IMR-90 (cell line): Measurements from ENCODE around the gene LRP1B. TPM values are rescaled to one million over a fixed set of nuclear protein-coding genes. Genes with fewer than 3 reads are reported as not detected.

Experiments
- ATAC-seq: fragments of 200-7000 bp; cut with Tn5 transposase; 2 replicates; pipeline ENCODE4 v1.9.1; 2020; ENCODE audit warnings: low read depth, mild to moderate bottlenecking, moderate library complexity
- BruUV-seq: library from RNA; stranded (reverse); fragments of 400-500 nt; replicated peaks from 2 replicates; lab custom pipeline; 2021; lab: Mats Ljungman, UMichigan
- CTCF ChIA-PET: fragments of 300-600 bp; formaldehyde crosslinking; extraction: SDS; loops from one replicate; lab custom pipeline; 2021; ENCODE audit warnings: antibody characterized with exemption; lab: Yijun Ruan, JAX
- POLR2A ChIA-PET: fragments of 300-600 bp; sonication (Branson Sonifier 250); formaldehyde crosslinking; loops from one replicate; lab custom pipeline; 2022; ENCODE audit warnings: antibody characterized with exemption; ENCODE audit not compliant: unreplicated experiment; lab: Charles Lee
- DNase-seq: peaks from one replicate; pipeline ENCODE4 v3.0.0; 2013
- H2AFZ ChIP-seq: replicated peaks from 2 replicates; pipeline ENCODE3; 2013; ENCODE audit warnings: low read length, mild to moderate bottlenecking; ENCODE audit not compliant: poor library complexity
- H2AK5ac ChIP-seq: 2 replicates; pipeline ENCODE4 v1.6.1; 2013; ENCODE audit warnings: low read depth, low read length, inconsistent platforms
- H2AK9ac ChIP-seq: replicated peaks from 2 replicates; pipeline ENCODE3; 2013; ENCODE audit warnings: mild to moderate bottlenecking, low read depth, low read length, moderate library complexity; ENCODE audit not compliant: poor library complexity
- H2BK120ac ChIP-seq: 2 replicates; pipeline ENCODE4 v1.6.1; 2013; ENCODE audit warnings: low read depth, low read length, inconsistent platforms
- H2BK15ac ChIP-seq: 3 replicates; pipeline ENCODE4 v1.6.1; 2013; ENCODE audit warnings: low read depth, low read length, inconsistent platforms
- H2BK20ac ChIP-seq: 2 replicates; pipeline ENCODE4 v1.6.1; 2013; ENCODE audit warnings: low read depth, mild to moderate bottlenecking, inconsistent platforms, low read length, moderate library complexity
- H2BK5ac ChIP-seq: 2 replicates; pipeline ENCODE4 v1.6.1; 2013; ENCODE audit warnings: mild to moderate bottlenecking, low read depth, low read length, inconsistent platforms; ENCODE audit not compliant: poor library complexity, severe bottlenecking
- H3K14ac ChIP-seq: replicated peaks from 2 replicates; pipeline ENCODE4 v1.6.1; 2013; ENCODE audit warnings: low read depth, low read length, inconsistent platforms
- H3K18ac ChIP-seq: 2 replicates; pipeline ENCODE4 v1.6.1; 2013; ENCODE audit warnings: low read depth, low read length, control low read depth
- H3K23ac ChIP-seq: 2 replicates; pipeline ENCODE4 v1.6.1; 2013; ENCODE audit warnings: low read depth, low read length, inconsistent platforms
- H3K27ac ChIP-seq: 2 replicates; pipeline ENCODE4 v1.5.1; 2013; ENCODE audit warnings: mild to moderate bottlenecking, control low read depth, low read length; ENCODE audit not compliant: insufficient read depth
- H3K27me3 ChIP-seq: 2 replicates; pipeline ENCODE4 v1.6.1; 2013; ENCODE audit warnings: low read length; ENCODE audit not compliant: control insufficient read depth, insufficient read depth
- H3K36me3 ChIP-seq: 2 replicates; pipeline ENCODE4 v1.6.1; 2013; ENCODE audit warnings: low read length, mixed read lengths; ENCODE audit not compliant: control insufficient read depth, insufficient read depth
- H3K4ac ChIP-seq: 2 replicates; pipeline ENCODE4 v1.6.1; 2013; ENCODE audit warnings: low read depth, low read length, inconsistent platforms
- H3K4me1 ChIP-seq: 2 replicates; pipeline ENCODE4 v1.6.1; 2013; ENCODE audit warnings: low read length, mixed read lengths; ENCODE audit not compliant: control insufficient read depth, insufficient read depth
- H3K4me2 ChIP-seq: 2 replicates; pipeline ENCODE4 v1.6.1; 2013; ENCODE audit warnings: low read depth, mild to moderate bottlenecking, control low read depth, low read length, moderate library complexity
- H3K4me3 ChIP-seq: 2 replicates; pipeline ENCODE4 v1.5.1; 2013; ENCODE audit warnings: low read depth, mild to moderate bottlenecking, control low read depth, low read length, moderate library complexity; ENCODE audit not compliant: insufficient read depth
- H3K56ac ChIP-seq: 2 replicates; pipeline ENCODE4 v1.6.1; 2013; ENCODE audit warnings: low read length, inconsistent platforms; ENCODE audit not compliant: insufficient read depth; ENCODE audit errors: extremely low read depth
- H3K79me1 ChIP-seq, 2 experiments: 2 replicates each; pipeline ENCODE4 v1.6.1; 2013; ENCODE audit warnings: low read length in 2 of 2, inconsistent platforms in 1 of 2, low read depth in 1 of 2
- H3K9ac ChIP-seq: 2 replicates; pipeline ENCODE4 v1.6.1; 2013; ENCODE audit warnings: low read depth, low read length, control low read depth
- H3K9me1 ChIP-seq: 2 replicates; pipeline ENCODE4 v1.6.1; 2013; ENCODE audit warnings: low read length, inconsistent platforms; ENCODE audit not compliant: insufficient read depth
- H3K9me3 ChIP-seq: 2 replicates; pipeline ENCODE4 v1.6.1; 2013; ENCODE audit warnings: low read length; ENCODE audit not compliant: control insufficient read depth, insufficient read depth
- H4K20me1 ChIP-seq: 2 replicates; pipeline ENCODE4 v1.6.1; 2013; ENCODE audit warnings: low read length, inconsistent platforms; ENCODE audit not compliant: insufficient read depth
- H4K5ac ChIP-seq: 2 replicates; pipeline ENCODE4 v1.6.1; 2013; ENCODE audit warnings: mild to moderate bottlenecking, low read depth, low read length, control low read depth
- H4K8ac ChIP-seq, 2 experiments: 2 replicates each; pipeline ENCODE4 v1.6.1; 2013; ENCODE audit warnings: low read depth in 2 of 2, low read length in 2 of 2, control low read depth in 1 of 2, inconsistent platforms in 1 of 2
- H4K91ac ChIP-seq: 2 replicates; pipeline ENCODE4 v1.6.1; 2013; ENCODE audit warnings: low read depth, low read length, inconsistent platforms; ENCODE audit not compliant: insufficient read depth
- CEBPB ChIP-seq: IDR thresholded peaks from 2 replicates; pipeline ENCODE4 v1.6.1; 2012; ENCODE audit warnings: low read depth, low read length, improper control_type of control experiment
- WGBS, 2 experiments: methylation state at CpG; one replicate each; pipeline versions ENCODE4 v1.1.5 to v1.1.7; 2013; ENCODE audit warnings: missing lambda C conversion rate in 2 of 2; ENCODE audit not compliant: insufficient read length in 1 of 2; ENCODE audit errors: extremely low coverage in 2 of 2; 5-methylcytosine and 5-hydroxymethylcytosine counted together
- dilution Hi-C: fragments of 300-500 bp; cut with HindIII; formaldehyde crosslinking; loops from one replicate; pipeline ENCODE4 v1.14.3; 2018; ENCODE audit warnings: low sequenced_read_pairs; ENCODE audit not compliant: unreplicated experiment
- in situ Hi-C: fragments of 300-500 bp; cut with MboI; formaldehyde crosslinking; loops from 3 replicates; pipeline ENCODE4 v1.14.3; 2019; ENCODE audit warnings: low sequenced_read_pairs, inconsistent platforms, mixed read lengths
- intact Hi-C: fragments of 100-400 bp; cut with micrococcal nuclease; formaldehyde crosslinking; loops from 2 replicates; pipeline ENCODE4 v1.10.0; 2022
- polyA plus RNA-seq, 3 experiments: library from polyadenylated mRNA; depleted of rRNA; stranded (reverse); fragments of >200 nt; gene quantifications; 2 replicates each; pipeline ENCODE4 v1.2.3, GENCODE V29; 2012; ENCODE audit warnings: low replicate concordance in 1 of 3
- total RNA-seq: library from RNA; depleted of rRNA; stranded (reverse); fragments of >200 nt; gene quantifications from 2 replicates; pipeline ENCODE4 v1.2.3, GENCODE V29; 2012
- TF ChIP-seq, protein P1 (sequence below): conservative IDR thresholded peaks from 2 replicates; pipeline ENCODE4 v1.5.1; 2012; ENCODE audit warnings: mild to moderate bottlenecking, low read depth, low read length, improper control_type of control experiment

LRP1B gene
- total and polyA plus RNA-seq, 2 of the 4 experiments (the other 2 are of a cell fraction) = under 0.01 to 0.02 TPM

DNA sequence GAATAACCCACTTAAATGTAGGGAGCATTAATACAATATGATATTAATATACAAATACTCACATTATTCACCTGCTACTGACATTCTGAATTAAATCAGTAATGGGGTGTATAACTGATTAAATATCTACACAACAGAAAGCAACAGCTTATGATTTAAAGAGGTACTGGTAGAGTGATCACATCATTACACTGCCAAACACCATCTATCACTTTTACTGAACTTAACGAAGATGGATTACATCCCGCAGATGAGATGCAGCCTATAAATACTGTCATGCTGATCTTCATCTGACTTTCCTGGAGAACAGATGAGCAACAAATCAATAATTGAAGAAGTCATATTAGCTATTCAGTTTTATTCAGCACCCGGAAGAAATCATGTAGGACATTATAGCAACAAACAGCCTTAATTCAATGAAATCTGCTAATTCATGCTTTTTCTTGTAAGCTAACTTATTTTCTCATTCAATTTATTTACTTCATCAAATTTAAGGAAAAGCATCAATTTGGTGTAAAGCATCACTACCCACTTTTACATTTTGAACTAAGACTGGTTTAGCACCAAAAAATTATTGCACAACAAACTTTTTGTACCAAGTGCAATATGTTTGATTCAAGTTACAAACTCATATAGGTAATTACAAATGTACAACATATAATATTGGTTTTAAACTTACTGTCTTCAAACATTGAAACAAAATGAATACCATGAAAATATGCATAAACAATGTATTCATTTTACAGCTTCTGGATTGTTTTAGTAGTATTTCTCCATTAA, 1509.0 kb downstream of the LRP1B start:
- Histone ChIP-seq H3K36me3 (no peaks in the 10 kb centered on the region), H4K5ac (no peak overlapping the region), H4K91ac (no peak overlapping the region), H3K27me3 (no peaks in the 10 kb centered on the region), H3K14ac (no peak overlapping the region), H2AK9ac (no peak overlapping the region), H2BK15ac (no peak overlapping the region), H3K27ac (no peak overlapping the region), H3K79me1 (no peaks in the 10 kb centered on the region), H3K9me1 (no peaks in the 10 kb centered on the region), H3K4ac (no peak overlapping the region), H2BK5ac (no peak overlapping the region), H2AFZ (no peak overlapping the region), H3K9ac (no peak overlapping the region), H2AK5ac (no peak overlapping the region), H3K9me3 (no peaks in the 10 kb centered on the region), H2BK120ac (no peak overlapping the region), H3K56ac (no peak overlapping the region), H3K4me3 (no peak overlapping the region), H3K18ac (no peak overlapping the region), H3K23ac (no peak overlapping the region), H3K4me2 (no peak overlapping the region), H3K4me1 (no peaks in the 10 kb centered on the region), H2BK20ac (no peak overlapping the region), H4K8ac (no peak overlapping the region), H4K20me1 (no peaks in the 10 kb centered on the region)
- intact Hi-C loops = no loop called here
- dilution Hi-C loops = no loop called here
- no peak for ATAC-seq
- POLR2A ChIA-PET = no interaction called here
- CTCF ChIA-PET = interaction anchor here (0.9 kb wide), 1 partner anchor 21 kb away, joined by 4 read pairs; no protein-coding TSS in a partner anchor
- in situ Hi-C loops = no loop called here
- peak; percentile 58 for TF ChIP-seq CEBPB
- TF ChIP-seq, protein P1, sequence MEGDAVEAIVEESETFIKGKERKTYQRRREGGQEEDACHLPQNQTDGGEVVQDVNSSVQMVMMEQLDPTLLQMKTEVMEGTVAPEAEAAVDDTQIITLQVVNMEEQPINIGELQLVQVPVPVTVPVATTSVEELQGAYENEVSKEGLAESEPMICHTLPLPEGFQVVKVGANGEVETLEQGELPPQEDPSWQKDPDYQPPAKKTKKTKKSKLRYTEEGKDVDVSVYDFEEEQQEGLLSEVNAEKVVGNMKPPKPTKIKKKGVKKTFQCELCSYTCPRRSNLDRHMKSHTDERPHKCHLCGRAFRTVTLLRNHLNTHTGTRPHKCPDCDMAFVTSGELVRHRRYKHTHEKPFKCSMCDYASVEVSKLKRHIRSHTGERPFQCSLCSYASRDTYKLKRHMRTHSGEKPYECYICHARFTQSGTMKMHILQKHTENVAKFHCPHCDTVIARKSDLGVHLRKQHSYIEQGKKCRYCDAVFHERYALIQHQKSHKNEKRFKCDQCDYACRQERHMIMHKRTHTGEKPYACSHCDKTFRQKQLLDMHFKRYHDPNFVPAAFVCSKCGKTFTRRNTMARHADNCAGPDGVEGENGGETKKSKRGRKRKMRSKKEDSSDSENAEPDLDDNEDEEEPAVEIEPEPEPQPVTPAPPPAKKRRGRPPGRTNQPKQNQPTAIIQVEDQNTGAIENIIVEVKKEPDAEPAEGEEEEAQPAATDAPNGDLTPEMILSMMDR = no peak
- no peak for DNase-seq
- no TSS peak for BruUV-seq
- no CpG with 5 or more reads among the region's 3 CpGs for WGBS, 2 experiments
